ENCODE measurements around the gene RSPRY1.

- TF ChIP-seq RCOR1 (IDR thresholded peaks at IDR 0.05; ENCODE audit: low read depth, low read length) (no peak), CTCF (IDR thresholded peaks at IDR 0.05) (no peak), JUN (IDR thresholded peaks at IDR 0.05) (no peak), PBX3 (IDR thresholded peaks at IDR 0.05) (no peak)
Observed at GRCh38 chr16:57281791-57282190, 95.7 kb downstream of the RSPRY1 start.
